GM21786 (cell line): ENCODE results near the gene PSG6.
"Not testable (repeated sequence)": the region's sequence is repeated elsewhere in the genome, so short reads cannot be mapped to it uniquely, and the experiment has no call there.

Experiments
- ATAC-seq: cut with Tn5 transposase; IDR thresholded peaks from one replicate; pipeline ENCODE4 v1.9.1; 2021; ENCODE audit not compliant: unreplicated experiment

PSG6 gene

DNA sequence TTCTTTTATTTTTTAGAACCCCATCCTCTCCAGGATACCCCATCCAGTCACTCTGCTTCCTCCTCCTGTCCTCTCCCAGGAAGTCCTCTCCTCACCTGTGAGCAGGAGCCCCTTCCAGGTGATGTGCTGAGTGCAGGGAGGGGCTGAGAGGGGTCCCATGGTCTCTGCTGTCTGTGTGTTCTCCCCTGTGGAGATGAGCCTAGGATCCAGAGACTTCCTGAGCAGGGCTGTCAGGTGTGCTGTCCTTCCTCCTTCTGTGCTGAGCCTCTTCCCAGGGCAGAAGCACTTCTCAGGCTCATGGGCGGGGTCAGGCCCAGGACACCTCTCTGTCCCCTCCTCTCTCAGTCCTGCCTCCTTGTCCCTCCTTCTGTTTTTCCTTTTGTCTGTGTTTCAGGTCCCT, at the start of gene PSG6:
Gene PSG6, minus strand, starts transcription at position 261 of the 400 bp plus-strand sequence. Its CDS starts 102 bp downstream, at position 159.
- ATAC-seq = not testable (repeated sequence)

DNA sequence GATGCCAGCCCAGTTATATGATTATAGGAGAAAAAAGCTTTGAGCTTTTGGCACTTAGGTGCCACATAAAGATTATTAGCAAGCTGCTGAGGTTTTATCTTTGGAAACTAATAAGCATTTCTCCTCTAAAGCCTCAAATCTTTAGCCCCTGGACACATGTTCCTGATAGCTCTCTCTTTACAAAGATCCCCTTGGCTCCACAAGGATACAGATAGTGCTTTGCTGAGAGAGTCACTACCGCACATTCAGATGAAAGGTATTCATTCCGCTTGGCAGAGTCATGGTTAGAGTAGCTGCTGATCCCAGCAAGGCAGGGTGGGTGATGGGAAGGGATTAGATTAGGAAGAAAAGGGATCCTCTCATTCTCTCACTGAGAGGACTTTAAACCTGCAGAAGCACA, 47.5 kb upstream of the PSG6 start:
- no peak for ATAC-seq

- ATAC-seq = no peak
Observed at GRCh38 chr19:42961119-42961518, 43.4 kb upstream of the PSG6 start.

GRCh38 chr19:42952126-42952525, 34.4 kb upstream of the PSG6 start:
- not testable (repeated sequence) for ATAC-seq

DNA sequence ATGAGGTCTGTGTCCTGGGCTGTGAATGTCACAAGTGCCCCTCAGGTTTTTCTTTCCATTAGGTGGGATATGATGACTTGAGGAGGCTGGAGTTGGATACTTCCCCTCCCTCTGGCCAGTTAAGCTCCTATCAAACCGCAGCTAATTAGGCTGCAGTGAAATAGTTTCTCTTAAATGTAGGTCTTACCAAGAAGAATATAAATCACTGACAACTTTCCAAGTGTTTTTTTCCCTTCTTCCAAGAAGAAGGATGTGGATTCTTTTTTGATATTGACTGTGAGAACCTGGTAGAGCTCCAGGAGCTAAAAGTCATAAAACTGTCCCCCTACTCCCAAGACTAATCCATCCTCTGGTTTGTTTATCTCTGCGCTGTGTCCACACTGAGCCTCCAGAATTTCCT, 33.8 kb upstream of the PSG6 start:
- ATAC-seq = not testable (repeated sequence)

GRCh38 chr19:42942187-42942789, 24.6 kb upstream of the PSG6 start:
- ATAC-seq = no peak

DNA sequence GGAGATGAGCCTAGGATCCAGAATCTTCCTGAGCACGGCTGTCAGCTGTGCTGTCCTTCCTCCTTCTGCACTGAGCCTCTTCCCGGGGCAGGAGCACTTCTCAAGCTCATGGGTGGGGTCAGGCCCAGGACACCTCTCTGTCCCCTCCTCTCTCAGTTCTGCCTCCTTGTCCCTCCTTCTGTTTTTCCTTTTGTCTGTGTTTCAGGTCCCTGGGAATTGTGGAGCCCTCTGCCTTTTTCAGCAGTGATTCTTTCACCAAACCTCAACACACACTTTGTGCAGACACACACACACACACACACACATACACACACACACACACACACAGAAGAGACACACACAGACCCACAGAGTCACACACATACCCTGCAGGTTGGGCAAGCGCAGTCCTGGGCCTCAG, 19.4 kb upstream of the PSG6 start, which contains the start of gene PSG7:
Gene PSG7, minus strand, starts transcription at position 101 of the 400 bp plus-strand sequence. CDS start 131 bp downstream, outside the sequence.
- ATAC-seq = not testable (repeated sequence)

GRCh38 chr19:42934726-42935125, 17.0 kb upstream of the PSG6 start:
- ATAC-seq = not testable (repeated sequence)

GRCh38 chr19:42934183-42934582, 16.5 kb upstream of the PSG6 start:
- ATAC-seq = not testable (repeated sequence)

GRCh38 chr19:42933412-42933811, 15.7 kb upstream of the PSG6 start:
- ATAC-seq = not testable (repeated sequence)

- not testable (repeated sequence) for ATAC-seq
Observed at GRCh38 chr19:42932485-42933101, 14.9 kb upstream of the PSG6 start.

DNA sequence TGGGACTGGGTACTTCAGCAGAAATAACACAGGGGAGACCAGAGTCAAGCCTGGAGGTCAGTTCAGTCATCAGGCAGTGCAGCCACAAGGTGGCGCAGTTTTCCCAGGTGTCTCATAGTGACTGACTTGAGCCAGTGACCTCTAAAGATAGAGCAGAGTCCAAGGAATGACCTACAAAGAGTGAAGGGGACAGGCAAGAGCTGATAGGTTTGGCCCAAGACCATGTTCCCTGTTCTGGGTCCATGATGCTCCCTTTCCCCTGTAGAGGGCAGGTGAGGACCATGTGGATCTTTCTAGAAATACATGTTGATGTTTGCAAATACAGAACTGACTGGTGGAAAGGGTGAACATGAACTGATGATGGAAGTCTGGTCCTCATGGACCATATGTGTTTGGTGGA, 12.5 kb upstream of the PSG6 start:
- not testable (repeated sequence) for ATAC-seq

GRCh38 chr19:42928896-42929295, 11.2 kb upstream of the PSG6 start:
- no peak for ATAC-seq

DNA sequence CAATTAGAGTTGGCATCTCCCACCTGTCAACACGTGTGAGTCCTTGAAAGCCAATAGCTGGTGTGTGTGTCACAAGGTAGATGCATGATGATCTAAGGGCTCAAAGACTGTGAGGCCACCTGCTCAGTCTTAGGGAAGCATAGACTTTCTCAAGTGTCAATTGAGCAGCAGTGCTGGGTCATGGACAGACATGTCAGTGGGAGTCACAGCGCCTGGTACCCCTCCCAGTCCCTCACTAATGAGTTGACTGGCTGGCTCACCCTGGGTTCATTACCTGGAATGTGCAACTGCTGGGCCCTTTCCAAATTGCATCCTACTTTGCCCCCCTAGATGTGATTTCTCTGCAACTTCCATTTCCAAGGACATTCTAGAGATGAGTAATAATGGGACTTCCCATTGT, 9.1 kb upstream of the PSG6 start:
- no peak for ATAC-seq

GRCh38 chr19:42923106-42923505, 5.4 kb upstream of the PSG6 start:
- ATAC-seq = not testable (repeated sequence)

GRCh38 chr19:42920971-42921370, 3.3 kb upstream of the PSG6 start:
- ATAC-seq = not testable (repeated sequence)

DNA sequence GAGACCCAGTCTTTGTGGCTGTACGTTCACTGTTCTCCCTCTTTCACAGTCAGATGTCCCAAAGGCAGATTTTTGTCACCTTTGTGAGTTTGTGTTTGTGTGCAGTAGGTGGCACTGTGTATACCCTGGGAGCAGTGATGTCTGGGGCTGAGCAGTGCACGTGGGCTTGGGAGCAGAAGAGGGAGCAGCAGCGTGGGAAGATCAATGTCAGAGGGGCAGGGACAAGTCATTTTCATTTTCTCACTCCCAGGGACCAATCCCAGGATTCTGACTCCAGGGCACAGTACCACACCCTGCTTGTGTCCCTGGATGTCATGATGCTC, 2.0 kb upstream of the PSG6 start:
- no peak for ATAC-seq

- ATAC-seq = not testable (repeated sequence)
Observed at GRCh38 chr19:42919070-42919756, 1.5 kb upstream of the PSG6 start.

GRCh38 chr19:42918377-42919069, 829 bp upstream of the PSG6 start:
- not testable (repeated sequence) for ATAC-seq

DNA sequence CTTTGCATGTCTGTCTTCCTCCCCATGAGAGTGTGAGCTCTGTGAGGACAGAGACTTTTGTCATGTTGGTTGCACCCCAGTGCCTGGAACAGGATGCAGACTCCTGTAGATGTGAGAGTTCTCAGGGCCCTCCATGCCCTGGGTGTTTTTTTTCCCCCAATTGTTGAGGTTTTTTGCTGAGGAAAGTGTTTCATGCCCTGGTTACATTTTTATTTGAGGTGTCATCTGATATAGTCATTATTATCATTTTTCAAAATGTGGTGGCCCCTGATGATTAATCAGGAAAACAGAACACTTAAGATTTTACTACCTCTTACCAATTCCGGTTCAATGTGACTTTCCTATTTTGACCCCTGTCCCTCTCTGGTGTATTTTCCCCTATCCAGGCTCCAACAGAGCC, 763 bp downstream of the PSG6 start:
- ATAC-seq = not testable (repeated sequence)

DNA sequence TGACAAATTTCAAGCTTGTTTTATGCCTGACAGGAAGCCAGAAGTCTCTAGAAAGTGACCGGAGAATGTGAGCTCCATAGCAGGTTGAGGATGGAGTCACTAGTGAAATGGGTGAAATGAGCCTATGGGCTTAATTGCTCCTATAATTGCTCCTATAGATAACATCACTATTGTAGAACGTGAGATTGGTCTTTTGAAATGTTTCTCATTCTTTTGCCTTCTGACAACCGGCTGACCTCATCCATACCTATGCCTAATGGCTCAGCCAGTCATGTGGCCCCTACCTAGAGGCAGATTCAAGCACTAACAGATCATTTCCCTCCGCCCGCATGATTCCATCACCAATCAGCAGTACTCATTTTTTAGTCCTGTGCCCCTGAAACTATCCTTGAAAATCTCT, 4.2 kb downstream of the PSG6 start:
- not testable (repeated sequence) for ATAC-seq

DNA sequence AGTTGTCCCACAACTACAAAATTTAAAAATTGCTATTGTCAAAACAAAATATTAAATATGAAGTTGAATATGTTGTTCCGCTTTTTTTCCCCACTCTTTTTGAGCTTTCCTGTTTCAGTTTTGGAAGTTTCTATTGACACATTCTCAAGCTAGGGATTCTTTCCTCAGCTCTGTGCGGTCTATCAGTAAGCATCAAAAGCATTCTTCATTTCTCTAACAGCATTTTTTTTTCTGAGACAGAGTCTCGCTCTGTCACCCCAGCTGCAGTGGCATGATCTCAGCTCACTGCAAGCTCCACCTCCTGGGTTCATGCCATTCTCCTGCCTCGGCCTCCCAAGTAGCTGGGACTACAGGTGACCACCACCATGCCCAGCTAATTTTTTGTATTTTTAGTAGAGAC, 4.8 kb downstream of the PSG6 start:
- ATAC-seq = not testable (repeated sequence)
